ENCODE measurements around the gene UBTD2.

Gene UBTD2

GRCh38 chr5:172194985-172195774 lies 88.4 kb downstream of the UBTD2 start:
- DNase-seq (ENCODE audit: low spot score), result no peak

- DNase-seq (ENCODE audit: low spot score), result no peak
Observed at GRCh38 chr5:172193872-172194271, 89.7 kb downstream of the UBTD2 start, which contains the start of gene EFCAB9. Gene EFCAB9, plus strand, starts transcription at chr5:172194172. Its CDS starts 1 bp downstream, at chr5:172194173.

GRCh38 chr5:172189693-172190296 lies 93.8 kb downstream of the UBTD2 start:
- DNase-seq (ENCODE audit: low spot score), result no peak

GRCh38 chr5:172188893-172189692 lies 94.5 kb downstream of the UBTD2 start:
- no peak for DNase-seq (ENCODE audit: low spot score)

GRCh38 chr5:172188033-172188892 lies 95.3 kb downstream of the UBTD2 start, which contains the start of gene STK10:
Gene STK10, minus strand, starts transcription at chr5:172188224. Its CDS starts 182 bp downstream, at chr5:172188042.
- DNase-seq (ENCODE audit: low spot score), result peak; percentile 97

GRCh38 chr5:172187118-172188032 lies 96.2 kb downstream of the UBTD2 start:
- DNase-seq (ENCODE audit: low spot score), result peak; percentile 74

GRCh38 chr5:172186114-172186695 lies 97.4 kb downstream of the UBTD2 start:
- no peak for DNase-seq (ENCODE audit: low spot score)

- DNase-seq (ENCODE audit: low spot score), result no peak
Observed at GRCh38 chr5:172185096-172185461, 98.5 kb downstream of the UBTD2 start.

- DNase-seq (ENCODE audit: low spot score), result no peak
Observed at GRCh38 chr5:172183881-172184280, 99.7 kb downstream of the UBTD2 start.

- DNase-seq (ENCODE audit: low spot score), result no peak
Observed at GRCh38 chr5:172182291-172182690, 101.3 kb downstream of the UBTD2 start.

GRCh38 chr5:172180936-172181335 lies 102.6 kb downstream of the UBTD2 start:
- DNase-seq (ENCODE audit: low spot score), result no peak

GRCh38 chr5:172178991-172179989 lies 104.3 kb downstream of the UBTD2 start:
- no peak for DNase-seq (ENCODE audit: low spot score)

- DNase-seq (ENCODE audit: low spot score), result no peak
Observed at GRCh38 chr5:172178301-172178987, 105.1 kb downstream of the UBTD2 start.

GRCh38 chr5:172177176-172177575 lies 106.4 kb downstream of the UBTD2 start:
- DNase-seq (ENCODE audit: low spot score), result no peak

GRCh38 chr5:172175263-172175719 lies 108.3 kb downstream of the UBTD2 start:
- no peak for DNase-seq (ENCODE audit: low spot score)

- no peak for DNase-seq (ENCODE audit: low spot score)
Observed at GRCh38 chr5:172173564-172174153, 109.9 kb downstream of the UBTD2 start.

- no peak for DNase-seq (ENCODE audit: low spot score)
Observed at GRCh38 chr5:172172912-172173563, 110.5 kb downstream of the UBTD2 start.
